SIG-M5 (cell line): ENCODE results near the gene HS6ST1.

Experiments
- DNase-seq: peaks from one replicate; lab custom pipeline; 2025; lab: John Stamatoyannopoulos, UW

The HS6ST1 gene

DNA sequence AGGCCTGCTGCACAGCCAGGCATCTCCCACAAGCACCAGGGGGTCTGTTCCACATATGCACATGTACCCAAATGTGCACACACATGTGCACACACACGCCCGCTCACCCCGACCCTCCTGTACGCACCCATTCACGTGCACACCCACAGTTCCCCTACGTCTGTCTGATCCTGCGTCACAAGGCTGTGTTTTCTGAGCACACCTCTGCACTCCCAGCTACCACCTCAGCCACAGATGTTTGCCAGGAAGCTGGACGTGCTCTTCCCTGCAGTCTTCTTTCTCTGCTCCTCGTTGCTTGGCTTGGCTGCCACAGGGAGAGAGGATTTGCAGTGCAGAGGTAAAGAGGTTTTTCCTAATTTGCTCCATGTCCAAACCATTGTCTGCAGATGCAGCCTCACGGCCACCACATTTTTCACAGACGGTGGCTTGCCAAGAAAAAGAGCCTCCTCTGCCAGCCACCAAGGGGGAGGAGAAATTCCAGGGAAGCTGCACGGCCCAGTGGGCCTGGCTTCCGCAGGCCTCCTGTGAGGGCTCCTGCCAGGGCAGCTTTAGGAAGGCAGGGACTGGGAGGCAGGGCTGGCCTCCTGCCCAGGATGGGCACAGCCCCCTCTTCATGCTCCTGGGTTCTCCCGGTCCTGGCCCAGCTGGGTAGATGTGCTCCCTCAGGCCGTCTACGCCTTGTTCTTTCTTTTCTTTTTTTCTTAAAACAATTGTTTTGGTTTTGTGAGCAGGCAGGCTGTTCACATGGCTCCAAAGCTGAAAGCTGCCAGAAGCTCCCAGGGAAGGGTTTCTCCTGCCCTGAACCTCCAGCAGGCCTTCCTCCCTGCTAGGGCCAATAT is 29.3 kb upstream of the HS6ST1 start:
- DNase-seq = no peak

DNA sequence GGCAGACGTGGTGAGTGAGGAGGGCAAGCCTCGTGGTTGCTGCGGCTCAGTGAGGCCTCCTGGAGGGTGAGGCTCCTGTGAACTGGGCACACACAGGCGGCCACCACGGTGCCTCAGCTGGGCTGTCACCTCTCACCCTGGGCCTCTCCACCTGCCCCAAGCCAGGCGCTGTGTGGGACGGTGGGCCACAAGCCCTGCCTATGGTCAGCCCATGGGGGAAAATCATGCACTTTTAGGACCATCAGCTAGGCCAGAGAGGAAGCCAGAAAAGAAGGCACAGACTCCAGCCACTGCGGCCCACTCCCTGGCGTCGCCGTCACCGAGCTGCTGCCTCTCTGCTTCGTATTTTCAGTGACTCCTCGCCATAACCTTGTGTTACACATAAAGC is 28.5 kb upstream of the HS6ST1 start:
- no peak for DNase-seq

DNA sequence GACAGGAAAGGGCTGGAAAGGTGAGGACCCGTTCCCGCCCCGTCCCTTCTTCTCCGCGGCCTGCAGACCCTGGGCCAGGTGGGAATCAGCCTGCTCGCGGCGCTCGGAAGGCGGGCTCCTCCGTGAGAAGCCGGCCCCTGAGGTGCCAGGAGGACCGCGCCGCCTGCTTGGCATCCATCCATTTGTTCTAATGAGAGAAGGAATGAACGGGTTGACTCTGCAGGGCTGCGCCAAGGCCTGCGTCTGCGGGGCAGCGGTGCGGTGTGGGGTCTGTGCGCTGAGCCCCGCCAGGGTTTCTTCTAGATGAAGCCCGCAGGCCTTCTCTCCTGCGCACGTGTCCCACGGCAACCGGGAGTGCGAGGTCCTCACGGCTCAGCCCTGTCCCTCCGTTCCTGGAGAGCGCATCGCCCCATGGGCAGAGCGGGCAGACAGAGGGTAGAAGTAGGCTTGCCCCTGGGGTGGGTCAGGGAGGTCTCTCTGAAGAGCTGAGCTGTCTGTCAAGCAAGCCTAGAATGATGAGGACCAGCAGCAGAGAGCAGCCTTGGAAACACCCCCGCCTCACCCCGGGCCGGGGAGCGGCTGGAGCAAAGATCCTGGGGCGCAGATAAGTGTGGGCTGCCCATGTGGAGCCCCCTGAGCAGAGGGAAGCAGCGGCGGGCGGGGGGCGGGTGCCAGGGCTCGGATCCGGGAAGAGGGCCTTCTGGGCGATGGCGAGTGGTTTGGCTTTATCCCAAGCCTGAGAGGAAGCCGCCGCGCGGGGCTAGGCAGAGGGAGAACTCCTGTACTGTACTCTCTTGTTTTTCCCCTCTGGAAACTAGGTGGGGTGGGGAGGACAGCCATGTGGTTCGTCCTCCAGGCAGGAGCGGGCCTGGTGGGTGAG is 27.9 kb upstream of the HS6ST1 start:
- DNase-seq = no peak

DNA sequence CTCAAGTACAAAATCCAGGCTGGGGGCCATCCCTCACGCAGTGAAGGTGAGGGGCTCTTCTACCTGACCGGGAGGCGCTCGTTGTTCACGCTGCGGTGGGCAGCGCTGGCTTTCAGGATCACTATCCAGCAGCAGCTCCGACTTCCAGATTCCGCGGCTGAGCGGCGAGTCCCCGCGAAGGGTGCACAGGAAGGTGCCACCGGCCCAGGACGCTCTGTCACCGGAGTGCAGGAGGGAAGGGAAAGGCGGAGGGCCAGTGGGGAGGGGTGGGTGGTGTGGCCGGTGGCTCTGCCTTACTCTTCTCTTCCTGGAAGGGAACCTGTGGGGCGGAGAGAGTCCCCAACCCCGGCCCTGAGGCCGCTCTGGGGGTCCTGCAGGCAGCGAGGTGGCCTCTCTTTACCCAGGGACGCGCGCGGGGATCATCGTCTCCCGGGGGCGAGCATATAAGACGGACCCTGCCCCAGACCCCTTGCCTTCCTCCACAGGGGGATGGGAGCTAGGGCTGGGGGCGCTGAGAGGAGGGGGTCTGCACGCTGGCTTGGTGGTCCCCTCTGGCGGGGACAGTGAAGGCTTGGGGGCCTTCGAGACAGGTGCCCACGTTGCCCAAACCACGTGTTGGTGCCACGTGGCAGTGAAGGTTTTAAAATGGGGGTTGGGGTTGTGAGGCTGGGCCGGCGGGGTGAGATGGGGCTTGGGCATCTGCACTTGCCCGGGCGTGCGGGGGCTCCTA is 26.9 kb upstream of the HS6ST1 start:
- no peak for DNase-seq

DNA sequence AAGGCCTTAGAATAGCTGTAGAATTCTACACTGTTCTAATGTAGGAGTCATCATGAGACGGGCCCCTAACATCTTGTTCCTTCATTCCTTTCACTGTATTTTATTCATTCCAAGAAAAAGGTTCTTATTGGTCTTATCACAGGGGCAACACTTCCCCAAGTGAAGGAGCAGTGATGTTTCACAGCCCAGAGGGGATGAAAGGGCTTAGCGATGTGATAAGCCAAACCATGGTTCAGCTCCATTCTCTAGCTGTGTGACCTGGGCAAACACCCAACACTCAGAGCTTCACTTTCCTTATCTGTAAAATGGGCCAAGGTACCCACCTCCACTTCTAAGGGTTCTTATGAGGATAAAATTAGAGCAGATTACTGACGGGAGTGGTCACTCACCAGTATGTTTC is 25.4 kb upstream of the HS6ST1 start:
- DNase-seq = no peak

DNA sequence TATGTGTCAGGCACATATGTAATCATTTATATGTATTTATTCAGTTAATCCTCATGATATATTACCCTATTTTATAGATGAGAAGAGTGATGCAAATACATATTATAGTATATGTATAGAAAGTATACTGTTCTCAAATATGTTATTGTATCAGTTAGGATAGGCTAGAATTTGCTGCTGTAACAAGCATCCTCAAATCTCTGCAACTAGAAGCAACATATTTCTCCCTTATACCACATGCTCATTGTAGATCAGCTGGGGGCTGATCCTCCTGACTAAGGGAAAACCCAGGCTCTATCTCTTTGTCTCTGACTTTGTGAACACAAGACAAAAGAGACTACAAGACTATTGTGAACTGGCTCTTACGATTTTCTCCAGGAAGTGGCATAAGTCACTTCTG is 24.8 kb upstream of the HS6ST1 start:
- no peak for DNase-seq

DNA sequence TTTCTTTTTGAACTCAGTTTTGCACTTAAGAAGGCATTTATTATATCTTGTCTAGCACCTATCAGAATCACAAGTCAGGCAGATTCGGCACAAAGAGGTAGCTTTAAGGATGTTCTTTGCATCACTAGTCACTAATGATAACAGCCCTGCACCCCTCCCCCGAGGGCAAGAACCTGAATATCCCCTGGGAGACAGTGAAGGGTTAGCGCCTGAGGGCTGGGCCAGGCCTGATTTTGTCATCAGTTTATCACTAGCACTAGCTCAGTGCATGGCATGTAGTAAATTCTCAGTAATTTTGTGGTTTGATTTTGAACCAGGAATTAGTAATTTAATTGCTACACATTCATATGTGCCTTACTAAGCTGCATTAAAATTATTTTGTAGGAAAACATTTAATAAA is 23.9 kb upstream of the HS6ST1 start:
- DNase-seq = no peak

DNA sequence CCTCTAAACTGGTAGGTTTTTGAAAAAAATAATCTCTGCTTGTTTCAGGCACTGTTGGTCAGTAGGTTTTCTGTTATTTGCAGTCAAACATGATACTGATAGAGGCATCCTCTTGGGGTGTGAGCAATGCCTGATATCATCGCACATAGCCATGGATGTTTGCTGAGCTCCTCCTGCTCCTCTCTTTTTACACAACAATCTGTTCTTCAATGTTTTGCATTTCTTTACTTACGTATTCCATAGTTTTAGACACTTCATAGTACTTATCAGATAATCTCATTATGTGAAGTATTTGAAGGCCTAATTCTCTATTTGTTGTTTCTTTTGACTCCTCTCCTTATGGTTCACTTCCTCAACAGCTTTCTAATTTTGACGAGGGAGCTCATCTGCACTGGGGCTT is 23.0 kb upstream of the HS6ST1 start:
- DNase-seq = no peak

DNA sequence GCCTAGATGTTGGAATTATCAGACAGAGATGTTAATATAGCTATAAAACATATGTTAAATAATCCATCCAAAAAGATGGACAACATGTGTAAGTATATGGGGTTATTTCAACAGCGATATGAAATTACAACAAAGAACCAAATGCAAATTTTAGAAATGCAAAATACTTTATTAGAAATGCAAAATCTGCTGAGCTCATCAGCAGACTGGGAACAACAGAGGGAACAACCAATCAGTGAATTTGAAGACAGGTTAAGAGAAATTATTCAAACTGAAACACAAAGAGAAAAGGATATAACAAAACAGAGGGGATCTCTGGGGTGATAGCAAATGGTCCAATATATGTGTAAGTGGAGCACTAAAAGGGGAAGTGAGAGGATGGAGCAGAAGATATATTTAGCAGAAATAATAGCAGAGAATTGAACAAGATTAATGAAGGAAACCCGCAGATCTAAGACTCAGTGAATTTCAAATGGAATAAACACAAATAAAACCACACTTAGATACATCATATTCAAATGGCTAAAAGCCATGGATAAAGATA is 13.5 kb upstream of the HS6ST1 start:
- DNase-seq = no peak

DNA sequence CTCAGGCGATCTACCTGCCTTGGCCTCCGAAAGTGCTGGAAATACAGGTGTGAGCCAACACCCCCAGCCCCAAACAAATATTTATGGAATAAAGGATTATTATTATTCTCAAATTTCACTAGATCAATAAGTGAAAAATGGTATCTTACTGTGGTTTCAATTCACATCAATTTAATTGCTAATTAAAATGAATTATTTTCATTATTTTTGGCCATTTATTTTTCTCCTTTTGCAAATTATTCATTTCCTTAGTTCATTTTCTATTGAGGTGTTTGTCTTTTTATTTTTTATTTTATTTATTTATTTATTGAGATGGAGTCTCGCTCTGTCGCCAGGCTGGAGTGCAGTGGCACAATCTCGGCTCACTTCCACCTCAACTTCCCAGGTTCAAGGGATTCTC is 11.9 kb upstream of the HS6ST1 start:
- no peak for DNase-seq

DNA sequence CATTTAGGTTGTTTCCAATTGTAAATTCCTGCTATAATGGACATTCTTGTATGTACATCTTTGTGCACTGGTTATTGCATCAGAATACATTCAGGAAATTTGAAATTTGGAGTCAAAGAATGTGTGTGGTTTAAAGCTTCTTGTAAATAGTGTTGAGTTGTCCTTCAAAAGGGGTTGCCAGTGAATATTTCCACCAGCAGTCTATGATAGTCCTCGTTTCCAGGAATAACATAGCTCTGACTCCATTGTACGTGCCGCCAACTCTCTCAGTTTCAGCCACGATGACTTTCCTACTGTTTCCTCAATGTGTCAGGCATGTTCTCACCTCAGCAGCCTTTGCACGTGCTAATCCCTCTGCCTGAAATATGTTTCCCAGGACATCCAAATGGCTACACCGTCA is 10.9 kb upstream of the HS6ST1 start:
- no peak for DNase-seq

DNA sequence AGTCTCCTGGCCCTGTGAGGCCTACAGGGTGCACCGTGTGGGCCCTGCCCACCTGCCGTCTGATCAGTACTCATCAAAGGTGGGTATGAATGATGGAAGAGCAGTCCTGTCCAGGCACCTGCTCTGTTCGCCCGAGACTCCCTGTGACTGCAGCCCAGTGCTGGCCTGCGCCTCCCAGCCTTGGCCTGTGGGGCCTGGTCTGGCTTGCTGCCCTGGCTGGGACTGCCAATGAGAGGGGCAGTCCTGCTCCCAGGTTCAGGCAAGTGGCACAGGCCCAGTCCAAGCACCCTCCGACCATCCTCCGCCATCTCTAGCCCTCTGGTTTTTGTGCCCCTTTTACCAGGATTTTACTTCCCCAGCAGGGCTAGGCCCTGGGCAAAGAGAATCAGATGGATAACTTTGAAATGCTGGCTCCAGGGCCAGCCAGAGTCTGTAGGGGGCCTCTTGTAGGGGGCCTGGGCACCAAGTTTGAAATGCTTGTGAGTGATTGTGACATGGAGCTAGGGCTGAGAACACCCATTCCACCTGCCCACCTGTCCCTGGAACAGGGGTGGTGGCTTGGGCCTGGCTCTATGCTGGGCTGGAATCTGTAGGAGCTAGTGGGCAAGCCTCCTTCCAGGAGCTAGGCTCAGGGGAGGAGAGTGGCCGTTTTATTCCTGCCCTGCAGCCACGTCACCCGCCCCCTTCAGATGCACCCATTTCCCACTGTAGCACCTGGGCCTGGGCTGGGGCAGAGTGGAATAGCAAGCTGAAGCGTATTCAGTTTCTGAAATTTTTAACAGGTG is 8.7 kb upstream of the HS6ST1 start:
- no peak for DNase-seq

DNA sequence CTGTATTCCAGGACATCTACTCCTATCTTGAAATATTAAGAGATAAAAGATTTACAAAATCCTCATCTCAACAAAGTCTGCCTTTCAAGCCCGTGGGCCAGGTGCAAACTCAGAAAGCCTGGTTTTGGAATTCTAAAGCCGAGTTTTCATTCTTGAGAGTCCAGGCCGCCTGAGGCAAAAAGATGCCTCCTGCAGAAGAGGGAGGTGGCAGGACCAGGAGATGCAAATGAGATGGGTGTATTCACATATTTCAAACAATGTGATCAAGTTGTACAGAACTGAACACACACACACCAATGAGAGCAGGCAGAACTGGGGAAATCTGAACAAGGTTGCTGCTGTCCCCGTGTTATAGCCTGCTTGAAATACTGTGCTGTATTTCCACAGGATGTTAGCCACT is 7.7 kb upstream of the HS6ST1 start:
- no peak for DNase-seq

DNA sequence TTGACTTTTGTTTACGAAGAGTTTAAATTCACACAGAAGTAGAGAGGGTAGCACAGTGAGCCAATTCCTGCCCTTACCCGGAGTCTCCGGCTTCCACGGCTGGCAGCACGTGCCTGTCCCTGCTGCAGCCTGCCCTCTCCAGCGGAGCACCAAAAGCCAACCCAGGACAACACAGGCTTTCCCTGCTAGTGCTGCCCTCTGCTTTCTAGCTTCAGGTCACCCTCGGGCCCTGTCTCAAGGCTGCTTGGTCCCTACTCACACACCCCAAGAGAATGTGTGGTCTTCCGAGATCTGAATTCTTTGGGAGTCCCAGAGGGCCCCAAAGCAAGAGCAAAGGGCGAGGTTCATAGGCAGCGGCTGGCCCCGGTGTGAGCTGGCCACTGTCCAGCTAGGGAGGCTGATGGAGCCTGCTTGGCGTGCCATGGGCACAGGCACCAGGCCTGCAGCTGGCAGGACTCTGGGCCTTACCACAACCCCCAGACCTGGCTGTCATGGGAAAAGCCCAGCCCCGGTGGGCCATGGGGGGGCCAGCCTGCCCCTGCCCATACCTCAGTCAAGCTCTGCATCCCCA is 7.0 kb upstream of the HS6ST1 start:
- no peak for DNase-seq

DNA sequence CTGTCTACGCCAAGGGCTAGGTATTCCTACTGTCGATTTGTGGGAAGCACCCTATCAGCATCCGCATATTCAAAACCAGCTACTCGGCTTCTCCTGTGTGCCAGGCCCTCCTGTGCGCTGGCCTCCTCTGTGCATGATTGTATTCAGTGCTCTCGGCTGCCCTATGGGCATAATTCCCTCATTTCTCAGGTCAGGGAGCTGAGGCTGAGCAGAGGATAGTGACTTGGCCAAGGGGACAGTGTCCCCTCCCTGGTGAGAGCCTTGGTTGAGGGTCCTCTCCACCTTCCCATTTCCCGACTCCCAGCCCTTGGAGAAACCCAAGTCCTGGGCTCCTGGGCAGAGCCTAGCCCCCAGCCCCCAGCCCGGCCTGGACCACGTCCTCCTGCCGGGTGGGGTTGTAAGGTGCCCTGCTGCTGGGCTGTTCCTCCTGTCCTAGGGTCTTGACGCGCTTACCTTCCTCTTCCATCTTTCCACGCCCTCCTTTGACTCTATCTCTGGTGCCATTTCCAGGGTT is 6.3 kb upstream of the HS6ST1 start:
- DNase-seq = no peak

DNA sequence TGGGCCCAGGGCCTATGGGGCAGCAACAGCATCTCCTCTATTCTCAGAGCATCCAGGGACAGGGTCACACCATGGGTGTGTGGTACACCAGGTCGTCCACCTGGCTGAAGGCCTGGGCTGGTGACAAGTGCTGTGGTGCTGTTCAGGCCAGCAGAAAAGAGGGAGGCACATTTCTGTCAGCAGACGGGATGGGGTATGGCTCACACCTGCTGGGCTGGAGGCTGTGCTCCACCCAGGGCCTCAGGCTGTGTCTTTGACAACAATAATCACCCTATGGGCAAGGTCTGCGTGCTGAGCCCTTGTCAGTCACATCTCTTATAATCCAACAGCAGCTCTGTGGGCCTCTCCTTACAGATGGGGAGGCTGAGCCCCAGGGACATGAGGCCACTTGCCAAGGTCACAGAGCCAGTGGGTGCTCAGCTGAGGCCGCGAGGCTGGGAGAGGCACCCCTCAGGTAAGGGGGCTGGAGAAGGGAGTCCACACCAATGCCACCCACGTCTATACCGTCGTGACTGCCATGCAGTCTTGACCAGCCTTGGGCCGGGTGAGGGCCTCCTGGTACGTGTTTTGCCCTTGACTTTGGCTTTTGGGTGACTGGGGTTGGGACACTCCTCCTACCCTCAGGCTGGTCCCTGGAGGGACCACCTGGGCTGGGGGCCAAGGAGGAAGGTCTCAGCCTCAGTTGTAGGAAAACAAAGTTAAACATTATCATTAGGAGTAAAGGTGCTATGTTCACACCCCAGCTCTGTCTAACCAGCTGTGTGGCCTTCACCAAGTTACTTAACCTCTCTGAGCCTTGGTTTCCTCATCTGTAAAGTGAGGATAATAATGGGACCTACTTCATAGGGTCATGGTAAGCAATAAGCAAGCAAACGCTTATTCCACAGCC is 5.6 kb upstream of the HS6ST1 start:
- DNase-seq = no peak

DNA sequence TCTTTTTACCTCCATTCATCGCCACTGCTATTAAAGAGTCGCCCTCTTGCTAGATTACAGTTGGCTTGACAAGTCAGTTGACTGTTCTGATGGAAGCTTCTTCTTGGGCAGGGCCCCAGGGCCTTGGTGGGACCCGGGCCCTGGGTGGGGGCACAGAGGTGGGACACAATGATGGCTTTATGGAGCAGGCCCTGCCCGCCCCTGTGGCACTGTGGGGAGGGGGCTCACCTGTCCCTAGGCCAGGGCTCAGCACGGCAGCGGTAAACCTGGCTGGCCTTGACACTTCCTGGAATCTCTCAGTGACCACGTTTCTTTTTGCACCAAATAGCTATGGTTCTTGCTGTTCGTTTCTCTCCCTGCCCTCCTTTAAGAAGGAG is 4.9 kb upstream of the HS6ST1 start:
- DNase-seq = no peak

DNA sequence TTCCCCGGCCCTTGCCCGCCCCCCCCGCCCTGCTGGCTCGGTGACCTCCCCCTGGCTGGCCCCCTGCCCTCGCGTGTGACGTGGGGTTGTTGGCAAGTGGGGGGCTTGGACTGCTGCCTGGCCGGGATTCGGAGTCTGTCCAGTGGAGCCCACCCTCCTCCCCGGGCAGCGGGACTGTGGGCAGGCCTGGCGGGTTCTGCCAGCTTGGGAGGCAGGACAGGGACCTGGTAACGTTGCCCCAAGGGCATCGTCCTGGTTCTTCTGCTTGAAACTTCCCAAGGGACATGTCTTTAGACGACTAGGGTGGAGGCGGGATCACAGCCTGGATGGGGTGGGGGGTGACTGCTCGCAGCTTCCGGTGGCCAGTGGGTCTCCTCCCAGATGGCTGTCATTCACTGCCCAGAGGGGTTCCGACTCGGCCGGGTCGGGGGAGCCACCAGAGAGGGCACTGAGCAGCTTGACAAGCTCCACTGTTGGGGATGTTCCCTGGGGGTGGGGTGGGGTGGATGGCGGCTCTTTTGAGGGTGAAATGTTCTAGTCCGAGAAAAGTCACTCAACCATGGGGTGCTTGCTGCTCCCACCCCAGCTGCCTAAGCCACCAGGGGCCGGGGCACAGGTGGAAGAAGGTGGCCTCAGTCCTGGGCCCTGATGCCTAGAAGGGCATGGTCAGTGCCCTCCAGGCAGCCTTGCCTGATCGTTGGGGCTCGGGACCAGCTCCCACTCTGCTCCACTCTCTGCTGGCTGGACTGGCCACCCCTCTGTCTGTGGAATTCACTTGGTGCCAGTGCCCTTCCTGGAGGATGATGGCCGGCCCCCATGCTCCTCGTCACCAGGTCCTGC is 4.3 kb upstream of the HS6ST1 start:
- no peak for DNase-seq
